H9 (cell line): ENCODE data around the gene HOXC11. TPM values are rescaled to one million over a fixed set of nuclear protein-coding genes. Genes with fewer than 3 reads are reported as not detected.

Source experiments
- DNase-seq: peaks from one replicate; pipeline ENCODE4 v3.0.0-alpha.2; 2017
- H2AFZ ChIP-seq: one replicate; pipeline ENCODE4 v1.6.1; 2013; ENCODE audit warnings: mild to moderate bottlenecking, low read length, control low read depth, moderate library complexity
- H2AK5ac ChIP-seq: 2 replicates; pipeline ENCODE4 v1.6.1; 2013; ENCODE audit warnings: low read length, control low read depth, mixed read lengths; ENCODE audit not compliant: insufficient read length
- H2BK120ac ChIP-seq: one replicate; pipeline ENCODE4 v1.6.1; 2013; ENCODE audit warnings: low read depth, mild to moderate bottlenecking, low read length, control low read depth, inconsistent platforms; ENCODE audit not compliant: poor library complexity, severe bottlenecking
- H2BK12ac ChIP-seq: 2 replicates; pipeline ENCODE4 v1.6.1; 2013; ENCODE audit warnings: low read length, control low read depth, mixed read lengths, low read depth; ENCODE audit not compliant: insufficient read length
- H2BK15ac ChIP-seq: 2 replicates; pipeline ENCODE4 v1.6.1; 2013; ENCODE audit warnings: low read depth, low read length, control low read depth
- H2BK20ac ChIP-seq: one replicate; pipeline ENCODE4 v1.6.1; 2013; ENCODE audit warnings: low read depth, mild to moderate bottlenecking, low read length, control low read depth, inconsistent platforms; ENCODE audit not compliant: poor library complexity, severe bottlenecking
- H2BK5ac ChIP-seq: 2 replicates; pipeline ENCODE4 v1.6.1; 2013; ENCODE audit warnings: low read length, control low read depth, mixed read lengths; ENCODE audit not compliant: insufficient read length
- H3K14ac ChIP-seq: 2 replicates; pipeline ENCODE4 v1.6.1; 2013; ENCODE audit warnings: low read length, control low read depth; ENCODE audit not compliant: insufficient read depth
- H3K18ac ChIP-seq: 2 replicates; pipeline ENCODE4 v1.6.1; 2013; ENCODE audit warnings: low read depth, mild to moderate bottlenecking, mixed read lengths, low read length, control low read depth; ENCODE audit not compliant: insufficient read length
- H3K23ac ChIP-seq: 2 replicates; pipeline ENCODE4 v1.6.1; 2013; ENCODE audit warnings: low read length, control low read depth, mixed read lengths, low read depth; ENCODE audit not compliant: insufficient read length
- H3K23me2 ChIP-seq: 2 replicates; pipeline ENCODE4 v1.6.1; 2013; ENCODE audit warnings: low read depth, mild to moderate bottlenecking, mixed read lengths, low read length, control low read depth; ENCODE audit not compliant: insufficient read length, poor library complexity, severe bottlenecking
- H3K27ac ChIP-seq: 2 replicates; pipeline ENCODE4 v1.5.1; 2013; ENCODE audit warnings: low read length, control low read depth, mixed read lengths, low read depth; ENCODE audit not compliant: insufficient read length
- H3K27me3 ChIP-seq: 2 replicates; pipeline ENCODE4 v1.6.1; 2013; ENCODE audit warnings: low read length, control low read depth, inconsistent platforms; ENCODE audit not compliant: insufficient read depth
- H3K4ac ChIP-seq: 2 replicates; pipeline ENCODE4 v1.6.1; 2013; ENCODE audit warnings: low read depth, mild to moderate bottlenecking, control low read depth, inconsistent platforms, low read length, moderate library complexity
- H3K4me1 ChIP-seq: 2 replicates; pipeline ENCODE4 v1.6.1; 2013; ENCODE audit warnings: low read length, control low read depth, inconsistent platforms; ENCODE audit not compliant: insufficient read depth
- H3K4me2 ChIP-seq: 2 replicates; pipeline ENCODE4 v1.6.1; 2013; ENCODE audit warnings: low read length, control low read depth, mixed read lengths; ENCODE audit not compliant: insufficient read length, insufficient read depth
- H3K56ac ChIP-seq: 2 replicates; pipeline ENCODE4 v1.6.1; 2013; ENCODE audit warnings: low read depth, mild to moderate bottlenecking, mixed read lengths, low read length, control low read depth; ENCODE audit not compliant: insufficient read length
- H3K79me1 ChIP-seq: 2 replicates; pipeline ENCODE4 v1.6.1; 2013; ENCODE audit warnings: low read depth, mild to moderate bottlenecking, moderate library complexity, low read length, control low read depth, inconsistent platforms; ENCODE audit not compliant: insufficient read depth, poor library complexity, severe bottlenecking
- H3K79me2 ChIP-seq: 2 replicates; pipeline ENCODE4 v1.6.1; 2013; ENCODE audit warnings: low read length, control low read depth, inconsistent platforms; ENCODE audit not compliant: insufficient read depth
- H3K9ac ChIP-seq: 2 replicates; pipeline ENCODE4 v1.6.1; 2013; ENCODE audit warnings: low read length, control low read depth, mixed read lengths; ENCODE audit not compliant: insufficient read length; ENCODE audit errors: extremely low read depth
- H3K9me3 ChIP-seq: one replicate; pipeline ENCODE4 v1.6.1; 2013; ENCODE audit warnings: low read depth, low read length, inconsistent platforms; ENCODE audit not compliant: control insufficient read depth
- H3T11ph ChIP-seq: one replicate; pipeline ENCODE4 v1.6.1; 2013; ENCODE audit warnings: mild to moderate bottlenecking, low read length, control low read depth, inconsistent platforms
- H4K20me1 ChIP-seq: one replicate; pipeline ENCODE4 v1.6.1; 2013; ENCODE audit not compliant: control insufficient read depth, insufficient read length, insufficient read depth
- H4K5ac ChIP-seq: 2 replicates; pipeline ENCODE4 v1.6.1; 2013; ENCODE audit warnings: low read depth, mild to moderate bottlenecking, mixed read lengths, low read length, control low read depth; ENCODE audit not compliant: insufficient read length
- H4K8ac ChIP-seq: replicated peaks from 2 replicates; pipeline ENCODE4 v1.6.1; 2013; ENCODE audit warnings: low read length, control low read depth, mixed read lengths, low read depth; ENCODE audit not compliant: insufficient read length
- H4K91ac ChIP-seq: 2 replicates; pipeline ENCODE4 v1.6.1; 2013; ENCODE audit warnings: low read depth, mild to moderate bottlenecking, moderate library complexity, mixed read lengths, low read length, control low read depth; ENCODE audit not compliant: insufficient read length
- H3K27ac Mint-ChIP-seq, 3 experiments: 2 replicates in 2 of 3; 3 replicates in 1 of 3; pipeline ENCODE4 v1.8.0; 2020 to 2021; ENCODE audit warnings: mixed read lengths in 3 of 3, mild to moderate bottlenecking in 1 of 3, moderate library complexity in 1 of 3
- H3K27me3 Mint-ChIP-seq: 2 replicates; pipeline ENCODE4 v1.8.0; 2021; ENCODE audit warnings: low read depth, mild to moderate bottlenecking, moderate library complexity, mixed read lengths
- H3K36me3 Mint-ChIP-seq, 3 experiments: 2 replicates in 2 of 3; 3 replicates in 1 of 3; pipeline ENCODE4 v1.8.0; 2020 to 2021; ENCODE audit warnings: low read depth in 3 of 3, mixed read lengths in 3 of 3; ENCODE audit not compliant: insufficient read depth in 1 of 3
- H3K4me1 Mint-ChIP-seq, 2 experiments: 2 replicates each; pipeline ENCODE4 v1.8.0; 2020; ENCODE audit warnings: mixed read lengths in 2 of 2
- H3K4me3 Mint-ChIP-seq, 2 experiments: 2 replicates in 1 of 2; 3 replicates in 1 of 2; pipeline ENCODE4 v1.8.0; 2020 to 2021; ENCODE audit warnings: mild to moderate bottlenecking in 2 of 2, mixed read lengths in 2 of 2, moderate library complexity in 1 of 2
- H3K9me3 Mint-ChIP-seq, 2 experiments: 2 replicates in 1 of 2; 3 replicates in 1 of 2; pipeline ENCODE4 v1.8.0; 2020; ENCODE audit warnings: mild to moderate bottlenecking in 2 of 2, mixed read lengths in 2 of 2, moderate library complexity in 1 of 2
- CTCF ChIP-seq: fragments of 200-600 bp; sonication (generic); conservative IDR thresholded peaks from 3 replicates; pipeline ENCODE4 v1.8.0; 2021; ENCODE audit warnings: antibody characterized with exemption, mild to moderate bottlenecking
- WGBS: extraction: QIAGEN DNeasy Blood & Tissue Kit; methylation state at CpG from one replicate; pipeline ENCODE4 v1.1.7; 2013; ENCODE audit warnings: missing lambda C conversion rate, low lambda C conversion rate, mixed read lengths; ENCODE audit not compliant: insufficient read length; ENCODE audit errors: extremely low coverage; 5-methylcytosine and 5-hydroxymethylcytosine counted together
- total RNA-seq: library from RNA; stranded (reverse); gene quantifications from 2 replicates; pipeline ENCODE4 v1.2.1, GENCODE V29; 2021

HOXC11 gene
- total RNA-seq, 1 experiment from 2014 or later: not detected

GRCh38 chr12:53940443-53941014, 32.4 kb upstream of the HOXC11 start:
- Mint-ChIP-seq H3K27ac (no peak overlapping the region; a peak in 1 of 7 replicates), H3K4me3 (no peak overlapping the region), H3K4me1 (peaks cover 0 to 19% of the 10 kb centered on the region in 2 experiments; a peak in 3 of 4 replicates), H3K27me3 (peaks cover 98% of the 10 kb centered on the region), H3K36me3 (no peaks in the 10 kb centered on the region), H3K9me3 (peaks cover 3 to 4% of the 10 kb centered on the region in 2 experiments)
- Histone ChIP-seq H2BK15ac (no peak overlapping the region; the same call in 1 of the 2 replicates), H3K4me2 (no peak overlapping the region), H2BK120ac (no peak overlapping the region), H2BK5ac (no peak overlapping the region), H4K5ac (no peak overlapping the region), H3K9ac (no peak overlapping the region), H3K4ac (no peak overlapping the region), H3K56ac (no peak overlapping the region), H3K27me3 (peaks cover 92% of the 10 kb centered on the region), H3K9me3 (no peaks in the 10 kb centered on the region), H2AK5ac (no peak overlapping the region), H3K14ac (no peak overlapping the region; the same call in 1 of the 2 replicates), H4K91ac (no peak overlapping the region), H2BK12ac (no peak overlapping the region), H3T11ph (no peak overlapping the region), H4K20me1 (no peaks in the 10 kb centered on the region), H3K79me1 (no peaks in the 10 kb centered on the region), H3K18ac (no peak overlapping the region), H3K4me1 (no peaks in the 10 kb centered on the region), H3K23me2 (no peaks in the 10 kb centered on the region), H3K23ac (no peak overlapping the region), H3K79me2 (no peaks in the 10 kb centered on the region), H2AFZ (no peak overlapping the region), H4K8ac (no peak overlapping the region), H3K27ac (no peak overlapping the region), H2BK20ac (no peak overlapping the region)
- DNase-seq: no peak
- no peak for TF ChIP-seq CTCF
- no CpG with 5 or more reads among the region's 9 CpGs for WGBS
